GM23248 (cell line): ENCODE measurements around the gene ST8SIA1. TPM values are rescaled to one million over a fixed set of nuclear protein-coding genes. Genes with fewer than 3 reads are reported as not detected.

Experiments used
- DNase-seq: peaks from one replicate; pipeline ENCODE4 v3.0.0-alpha.2; 2015
- H2AFZ ChIP-seq: fragments of 200-600 bp; sonication (generic); 2 replicates; pipeline ENCODE4 v1.6.1; 2016; ENCODE audit warnings: antibody characterized with exemption
- H3F3A ChIP-seq: fragments of 200-600 bp; sonication (generic); 2 replicates; pipeline ENCODE4 v1.6.1; 2016; ENCODE audit warnings: mild to moderate bottlenecking, antibody characterized with exemption, mixed run types; ENCODE audit not compliant: insufficient read depth
- H3K27ac ChIP-seq: fragments of 200-600 bp; sonication (generic); 2 replicates; pipeline ENCODE4 v1.5.1; 2016; ENCODE audit warnings: mild to moderate bottlenecking
- H3K27me3 ChIP-seq: fragments of 200-600 bp; sonication (generic); replicated peaks from 2 replicates; pipeline ENCODE4 v1.6.1; 2016; ENCODE audit warnings: mild to moderate bottlenecking; ENCODE audit not compliant: insufficient read depth
- H3K36me3 ChIP-seq: fragments of 200-600 bp; sonication (generic); 2 replicates; pipeline ENCODE4 v1.6.1; 2016; ENCODE audit warnings: low read depth, mild to moderate bottlenecking
- H3K4me1 ChIP-seq: fragments of 200-600 bp; sonication (generic); 2 replicates; pipeline ENCODE4 v1.6.1; 2016; ENCODE audit warnings: mild to moderate bottlenecking; ENCODE audit not compliant: insufficient read depth
- H3K4me2 ChIP-seq: fragments of 200-600 bp; sonication (generic); one replicate; pipeline ENCODE4 v1.6.1; 2016; ENCODE audit warnings: mild to moderate bottlenecking; ENCODE audit not compliant: unreplicated experiment
- H3K4me3 ChIP-seq: fragments of 200-600 bp; sonication (generic); 2 replicates; pipeline ENCODE4 v1.5.1; 2016; ENCODE audit warnings: mild to moderate bottlenecking
- H3K79me2 ChIP-seq: fragments of 200-600 bp; sonication (generic); 2 replicates; pipeline ENCODE4 v1.6.1; 2016; ENCODE audit warnings: mild to moderate bottlenecking; ENCODE audit not compliant: insufficient read depth
- H3K9ac ChIP-seq: fragments of 200-600 bp; sonication (generic); 2 replicates; pipeline ENCODE4 v1.6.1; 2016; ENCODE audit warnings: mild to moderate bottlenecking
- H3K9me2 ChIP-seq: fragments of 200-600 bp; sonication (generic); 2 replicates; pipeline ENCODE4 v1.6.1; 2016; ENCODE audit warnings: mixed run types, mild to moderate bottlenecking, moderate library complexity; ENCODE audit not compliant: insufficient read depth
- H3K9me3 ChIP-seq: fragments of 200-600 bp; sonication (generic); one replicate; pipeline ENCODE4 v1.6.1; 2017; ENCODE audit warnings: low read depth
- H4K20me1 ChIP-seq: fragments of 200-600 bp; sonication (generic); 2 replicates; pipeline ENCODE4 v1.6.0; 2016; ENCODE audit not compliant: insufficient read depth
- EZH2 ChIP-seq: fragments of 200-600 bp; sonication (generic); IDR thresholded peaks from 2 replicates; pipeline ENCODE4 v1.6.1; 2018; ENCODE audit warnings: antibody characterized with exemption, mild to moderate bottlenecking; ENCODE audit not compliant: insufficient read depth, poor library complexity, severe bottlenecking
- EZH2phosphoT487 ChIP-seq: fragments of 200-600 bp; sonication (generic); IDR thresholded peaks from 2 replicates; pipeline ENCODE4 v1.6.1; 2018; ENCODE audit warnings: antibody characterized with exemption, moderate library complexity, mild to moderate bottlenecking, low read depth; ENCODE audit not compliant: insufficient read depth
- WGBS, 2 experiments: methylation state at CpG; one replicate each; pipeline ENCODE4 v1.1.6; 2015 to 2017; ENCODE audit warnings: low lambda C conversion rate in 2 of 2, low coverage in 1 of 2; ENCODE audit errors: missing lambda C conversion rate in 2 of 2; 5-methylcytosine and 5-hydroxymethylcytosine counted together
- in situ Hi-C: fragments of 300-500 bp; cut with MboI; formaldehyde crosslinking; loops from 2 replicates; pipeline ENCODE4 v1.15.0; 2020
- polyA plus RNA-seq: library from polyadenylated mRNA; unstranded; fragments of >200 nt; fragmentation: Nextera tagmentation; extraction: Ambion mirVana; gene quantifications from 2 replicates; pipeline ENCODE4 v1.2.1, GENCODE V29; 2016
- total RNA-seq: library from RNA; depleted of rRNA; stranded (reverse); fragments of >200 nt; shearing (Covaris generic); gene quantifications from 2 replicates; pipeline ENCODE4 v1.2.3, GENCODE V29; 2014

Gene ST8SIA1
- total and polyA plus RNA-seq, 2 experiments from 2014 or later: 0.15 TPM; not detected in 1

DNA sequence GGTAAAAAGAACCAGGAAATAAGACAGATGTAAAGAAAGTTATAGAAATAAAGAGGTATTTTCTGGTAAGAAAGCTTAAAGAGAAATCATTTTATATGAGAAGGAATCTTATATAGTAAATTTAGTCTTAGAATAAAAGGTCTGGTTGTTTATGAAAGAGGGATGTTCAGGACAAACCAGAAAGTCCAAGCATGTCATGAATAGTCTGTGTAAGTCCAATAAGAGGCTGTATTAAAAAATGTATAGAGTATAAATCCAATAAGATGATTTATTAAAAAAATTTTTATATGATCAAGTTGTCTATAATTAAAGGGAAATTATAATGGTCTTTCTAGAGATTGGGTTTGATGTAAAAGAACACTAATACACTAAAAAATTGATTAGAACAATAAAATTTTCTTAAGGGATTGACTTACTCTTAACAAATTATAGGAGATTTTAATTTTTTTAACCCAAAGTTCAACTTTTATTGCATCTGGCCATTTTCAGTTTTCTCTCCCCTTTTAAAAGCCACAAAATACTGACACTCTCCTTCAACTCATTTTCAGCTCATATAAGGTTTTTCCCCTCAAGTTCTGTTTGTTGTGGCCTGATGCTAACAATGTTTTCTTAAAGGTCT, 35.1 kb downstream of the ST8SIA1 start:
- no peak overlapping the region for H3K4me3 ChIP-seq
- no peak overlapping the region for H3K9ac ChIP-seq
- H3K4me2 ChIP-seq: no peak overlapping the region
- TF ChIP-seq EZH2 (no peak), EZH2phosphoT487 (no peak)
- no peaks in the 10 kb centered on the region; the same call in 1 of the 2 replicates for H3K27me3 ChIP-seq
- no peak overlapping the region for H2AFZ ChIP-seq
- DNase-seq: no peak
- H3K9me3 ChIP-seq: no peaks in the 10 kb centered on the region
- no peak overlapping the region for H3K27ac ChIP-seq
- H3K36me3 ChIP-seq: no peaks in the 10 kb centered on the region
- no peaks in the 10 kb centered on the region for H4K20me1 ChIP-seq
- no peaks in the 10 kb centered on the region for H3K9me2 ChIP-seq
- no peaks in the 10 kb centered on the region for H3F3A ChIP-seq
- in situ Hi-C loops: no loop called here
- no peaks in the 10 kb centered on the region for H3K4me1 ChIP-seq
- no peaks in the 10 kb centered on the region for H3K79me2 ChIP-seq

DNA sequence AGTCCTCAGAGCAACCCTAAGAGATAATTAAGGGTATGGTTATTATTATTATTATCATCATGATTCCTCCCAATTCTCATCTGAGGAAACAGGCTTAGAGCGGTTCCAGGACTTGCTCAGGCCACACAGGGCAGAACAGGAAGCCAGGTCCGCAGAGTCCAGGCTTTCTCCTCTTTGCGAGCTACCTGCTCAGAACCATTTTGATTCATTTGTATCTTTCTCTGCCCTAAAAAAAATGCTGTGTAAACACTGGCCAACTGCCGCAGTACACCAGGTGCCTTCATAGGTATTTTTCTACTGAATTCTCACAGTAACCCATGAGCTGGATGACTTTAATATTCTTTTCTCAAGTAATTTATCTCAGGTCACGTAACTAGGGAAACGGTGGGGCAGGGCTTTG, 45.3 kb downstream of the ST8SIA1 start:
- Histone ChIP-seq H3K4me3 (no peak overlapping the region), H3K9me3 (no peaks in the 10 kb centered on the region), H3K27me3 (no peaks in the 10 kb centered on the region), H4K20me1 (no peaks in the 10 kb centered on the region), H2AFZ (no peak overlapping the region), H3K9ac (no peak overlapping the region), H3K4me1 (peaks cover 43% of the 10 kb centered on the region), H3K36me3 (no peaks in the 10 kb centered on the region), H3K9me2 (no peaks in the 10 kb centered on the region), H3K27ac (no peak overlapping the region), H3K79me2 (no peaks in the 10 kb centered on the region), H3K4me2 (no peak overlapping the region), H3F3A (peaks cover 30% of the 10 kb centered on the region)
- no peak for DNase-seq
- TF ChIP-seq EZH2 (no peak), EZH2phosphoT487 (no peak)
- in situ Hi-C loops: no loop called here
- 95 to 99% methylated on average over 6 of the region's 6 CpGs for WGBS, 2 experiments

DNA sequence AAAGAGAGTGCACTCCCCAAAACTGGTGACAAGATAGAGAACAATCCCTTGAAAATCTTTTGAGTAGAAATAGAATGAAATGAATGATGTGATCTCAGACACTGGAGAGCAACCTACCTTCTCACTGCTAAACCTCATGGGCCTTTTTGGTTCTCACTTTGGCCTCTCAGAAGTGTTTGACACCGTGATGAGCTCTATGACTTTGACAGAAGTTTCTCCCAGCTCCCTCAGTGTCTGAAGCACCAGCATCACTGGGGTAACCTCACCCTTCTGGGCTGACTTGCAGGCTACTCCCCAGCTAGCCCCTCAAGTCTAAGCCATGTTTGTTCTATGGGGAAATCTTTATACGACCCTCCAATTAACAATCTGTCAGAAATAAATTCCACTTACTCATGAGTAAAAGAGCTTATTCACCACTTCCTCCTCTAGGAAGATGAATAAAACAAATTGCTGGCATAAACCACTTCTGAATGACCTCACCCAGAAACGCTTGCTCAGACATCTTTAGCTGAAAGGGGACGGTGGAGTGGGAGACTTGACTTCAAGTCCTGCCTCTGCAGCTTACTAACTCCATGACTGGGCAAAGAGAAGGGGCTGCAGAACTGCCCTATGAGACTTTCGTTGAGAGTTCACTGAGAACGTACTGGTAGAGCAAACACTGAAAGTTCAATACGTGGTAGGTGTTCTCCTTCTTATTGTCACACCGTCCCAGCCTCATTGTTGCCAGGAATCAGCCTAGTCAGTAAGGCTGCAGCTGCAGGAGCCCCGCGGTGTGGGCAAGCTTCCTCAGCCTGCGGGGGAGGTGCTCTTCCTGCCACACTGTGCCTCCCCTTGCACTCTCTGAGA, 46.5 kb downstream of the ST8SIA1 start:
- Histone ChIP-seq H3K4me2 (peak overlapping the region; percentile 41), H2AFZ (peak overlapping the region; percentile 20; the same call in 1 of the 2 replicates), H3K4me3 (no peak overlapping the region), H3F3A (peaks cover 31% of the 10 kb centered on the region), H3K9me2 (no peaks in the 10 kb centered on the region), H3K4me1 (peaks cover 52% of the 10 kb centered on the region), H3K36me3 (no peaks in the 10 kb centered on the region), H3K9me3 (no peaks in the 10 kb centered on the region), H3K27me3 (no peaks in the 10 kb centered on the region), H3K79me2 (no peaks in the 10 kb centered on the region), H4K20me1 (no peaks in the 10 kb centered on the region), H3K27ac (no peak overlapping the region), H3K9ac (no peak overlapping the region)
- TF ChIP-seq EZH2 (no peak), EZH2phosphoT487 (no peak)
- peak; percentile 86 for DNase-seq
- in situ Hi-C loops: no loop called here
- 17 to 20% methylated on average over 11 of the region's 11 CpGs for WGBS, 2 experiments

DNA sequence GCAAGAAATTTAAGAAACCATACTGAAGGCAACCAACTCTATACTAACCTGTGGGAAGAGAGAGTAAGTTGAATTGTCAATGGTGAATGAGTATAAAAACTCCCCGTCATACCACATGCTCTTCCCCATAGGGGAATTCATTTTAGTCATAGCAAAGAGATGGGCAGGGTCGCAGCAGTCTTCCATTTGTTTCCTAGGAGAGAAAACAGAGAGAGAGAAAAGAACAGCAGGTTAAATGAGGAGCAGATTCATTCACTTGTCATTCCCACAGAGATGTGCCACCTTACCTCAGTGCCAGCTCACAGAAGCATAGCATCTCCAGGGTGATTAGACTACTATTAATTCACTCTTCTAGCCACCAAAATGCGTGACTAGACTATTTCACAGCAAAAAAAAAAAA, 47.4 kb downstream of the ST8SIA1 start:
- no peaks in the 10 kb centered on the region for H4K20me1 ChIP-seq
- H3K9ac ChIP-seq: no peak overlapping the region
- H3K9me2 ChIP-seq: no peaks in the 10 kb centered on the region
- no peak overlapping the region for H2AFZ ChIP-seq
- in situ Hi-C loops: no loop called here
- TF ChIP-seq EZH2: no peak
- no peak for TF ChIP-seq EZH2phosphoT487
- H3K27ac ChIP-seq: peak overlapping the region; percentile 44
- whole genome bisulfite sequencing, 2 experiments: 94 to 97% methylated on average over 3 of the region's 3 CpGs
- no peaks in the 10 kb centered on the region for H3K9me3 ChIP-seq
- no peaks in the 10 kb centered on the region for H3K36me3 ChIP-seq
- H3K27me3 ChIP-seq: no peaks in the 10 kb centered on the region
- peaks cover 61% of the 10 kb centered on the region for H3K4me1 ChIP-seq
- no peaks in the 10 kb centered on the region for H3K79me2 ChIP-seq
- H3K4me2 ChIP-seq: peak overlapping the region; percentile 36
- peak; percentile 10 for DNase-seq
- no peak overlapping the region for H3K4me3 ChIP-seq
- peaks cover 40% of the 10 kb centered on the region for H3F3A ChIP-seq
